Peyer's patch (tissue), 4 donors: ENCODE data around the gene MARK4. TPM values are rescaled to one million over a fixed set of nuclear protein-coding genes. Genes with fewer than 3 reads are reported as not detected.
"Not testable (repeated sequence)": the region's sequence is repeated elsewhere in the genome, so short reads cannot be mapped to it uniquely, and the experiment has no call there.

Source experiments
- DNase-seq, 3 donors: peaks; one replicate each; pipeline ENCODE4 v3.0.0-alpha.2; 2017 to 2019
- H3K27ac ChIP-seq, 4 donors: fragments of 200-600 bp; sonication (generic); one replicate each; pipeline ENCODE4 v1.5.1; 2016 to 2019
- H3K27me3 ChIP-seq, 2 donors: fragments of 200-600 bp; sonication (generic); one replicate each; pipeline ENCODE4 v1.5.1; 2019
- H3K36me3 ChIP-seq, 3 donors: fragments of 200-600 bp; sonication (generic); one replicate each; pipeline ENCODE4 v1.5.1; 2016 to 2019
- H3K4me1 ChIP-seq, 4 donors: fragments of 200-600 bp; sonication (generic); one replicate each; pipeline ENCODE4 v1.5.1; 2016 to 2019
- H3K4me3 ChIP-seq, 4 donors: fragments of 200-600 bp; sonication (generic); 1 replicate in 3 of 4; 2 replicates in 1 of 4; pipeline ENCODE4 v1.5.1; 2016 to 2019; ENCODE audit warnings: mild to moderate bottlenecking in 1 of 4
- H3K9me3 ChIP-seq, 4 donors: fragments of 200-600 bp; sonication (generic); one replicate each; pipeline ENCODE4 v1.5.1; 2016 to 2019; ENCODE audit warnings: mild to moderate bottlenecking in 1 of 4
- POLR2A ChIP-seq, 2 donors: fragments of 450-650 bp; IDR thresholded peaks; one replicate each; pipeline ENCODE4 v1.5.1; 2017; ENCODE audit warnings: antibody characterized with exemption in 2 of 2, mild to moderate bottlenecking in 2 of 2, moderate library complexity in 2 of 2
- total RNA-seq, 4 donors: library from RNA; depleted of rRNA; stranded (reverse); fragments of >200 nt; gene quantifications; one replicate each; pipeline ENCODE4 v1.1.0, GENCODE V29; 2016
- TF ChIP-seq, protein P1 (sequence below), 6 experiments: fragments of 450-650 bp in 4 of 6; fragments of 200-600 bp in 2 of 6; sonication (generic) in 1 of 6; IDR thresholded peaks; one replicate each; pipeline ENCODE4 v1.5.1; 2017 to 2019; ENCODE audit warnings: antibody characterized with exemption in 6 of 6, mild to moderate bottlenecking in 3 of 6, moderate library complexity in 1 of 6

MARK4 gene
- total RNA-seq, 4 donors from 2014 or later: 8.1 to 63.5 (median 23.4) TPM

GRCh38 chr19:45327404-45328143 is 76.5 kb downstream of the MARK4 start:
- peaks cover 0 to 6% (median 0%) of the 10 kb centered on the region in 4 donors for H3K4me1 ChIP-seq
- no peak overlapping the region for H3K4me3 ChIP-seq
- no peak for DNase-seq
- H3K27ac ChIP-seq: no peak overlapping the region
- H3K9me3 ChIP-seq: no peaks in the 10 kb centered on the region
- TF ChIP-seq, protein P1, sequence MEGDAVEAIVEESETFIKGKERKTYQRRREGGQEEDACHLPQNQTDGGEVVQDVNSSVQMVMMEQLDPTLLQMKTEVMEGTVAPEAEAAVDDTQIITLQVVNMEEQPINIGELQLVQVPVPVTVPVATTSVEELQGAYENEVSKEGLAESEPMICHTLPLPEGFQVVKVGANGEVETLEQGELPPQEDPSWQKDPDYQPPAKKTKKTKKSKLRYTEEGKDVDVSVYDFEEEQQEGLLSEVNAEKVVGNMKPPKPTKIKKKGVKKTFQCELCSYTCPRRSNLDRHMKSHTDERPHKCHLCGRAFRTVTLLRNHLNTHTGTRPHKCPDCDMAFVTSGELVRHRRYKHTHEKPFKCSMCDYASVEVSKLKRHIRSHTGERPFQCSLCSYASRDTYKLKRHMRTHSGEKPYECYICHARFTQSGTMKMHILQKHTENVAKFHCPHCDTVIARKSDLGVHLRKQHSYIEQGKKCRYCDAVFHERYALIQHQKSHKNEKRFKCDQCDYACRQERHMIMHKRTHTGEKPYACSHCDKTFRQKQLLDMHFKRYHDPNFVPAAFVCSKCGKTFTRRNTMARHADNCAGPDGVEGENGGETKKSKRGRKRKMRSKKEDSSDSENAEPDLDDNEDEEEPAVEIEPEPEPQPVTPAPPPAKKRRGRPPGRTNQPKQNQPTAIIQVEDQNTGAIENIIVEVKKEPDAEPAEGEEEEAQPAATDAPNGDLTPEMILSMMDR (IDR thresholded peaks at IDR 0.05): no peak
- TF ChIP-seq POLR2A (IDR thresholded peaks at IDR 0.05): no peak
- H3K36me3 ChIP-seq: no peaks in the 10 kb centered on the region
- peaks cover 0 to 7% of the 10 kb centered on the region in 2 donors for H3K27me3 ChIP-seq

DNA sequence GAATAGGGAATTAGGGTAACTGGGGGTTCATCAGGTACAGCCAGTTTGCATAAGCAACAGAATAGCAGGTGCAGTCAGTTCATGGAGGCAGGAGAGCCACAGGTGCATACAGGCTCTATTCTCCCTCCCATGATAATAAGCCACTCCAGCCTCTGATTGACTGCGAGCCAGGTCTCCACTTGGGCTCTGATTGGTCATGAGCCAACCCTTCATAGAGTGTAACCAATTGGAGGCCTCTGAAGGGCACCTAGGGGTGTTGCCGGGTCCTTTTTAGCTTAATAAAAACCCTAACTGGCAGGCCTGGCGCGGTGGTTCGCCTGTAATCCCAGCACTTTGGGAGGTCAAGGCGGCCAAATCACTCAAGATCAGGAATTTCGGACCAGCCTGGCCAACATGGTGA is 80.3 kb downstream of the MARK4 start:
- Histone ChIP-seq H3K27ac (no peak overlapping the region), H3K4me3 (no peak overlapping the region), H3K4me1 (no peaks in the 10 kb centered on the region), H3K9me3 (no peaks in the 10 kb centered on the region), H3K36me3 (no peaks in the 10 kb centered on the region), H3K27me3 (no peaks in the 10 kb centered on the region)
- no peak for DNase-seq
- TF ChIP-seq POLR2A (IDR thresholded peaks at IDR 0.05): no peak
- TF ChIP-seq, protein P1 (IDR thresholded peaks at IDR 0.05): no peak

- H3K27ac ChIP-seq: no peak overlapping the region
- H3K4me1 ChIP-seq: no peaks in the 10 kb centered on the region
- TF ChIP-seq, protein P1 (IDR thresholded peaks at IDR 0.05): no peak
- no peak for TF ChIP-seq POLR2A (IDR thresholded peaks at IDR 0.05)
- H3K4me3 ChIP-seq: no peak overlapping the region
- no peaks in the 10 kb centered on the region for H3K9me3 ChIP-seq
- H3K27me3 ChIP-seq: no peaks in the 10 kb centered on the region
- no peaks in the 10 kb centered on the region for H3K36me3 ChIP-seq
- DNase-seq: no peak
These were observed 82.7 kb downstream of the MARK4 start for GRCh38 chr19:45333609-45334303.

- not testable (repeated sequence) for H3K27me3 ChIP-seq, H3K4me3 ChIP-seq, H3K36me3 ChIP-seq, H3K4me1 ChIP-seq, H3K9me3 ChIP-seq, DNase-seq, H3K27ac ChIP-seq
These were observed 83.8 kb downstream of the MARK4 start for GRCh38 chr19:45334881-45335280.

DNA sequence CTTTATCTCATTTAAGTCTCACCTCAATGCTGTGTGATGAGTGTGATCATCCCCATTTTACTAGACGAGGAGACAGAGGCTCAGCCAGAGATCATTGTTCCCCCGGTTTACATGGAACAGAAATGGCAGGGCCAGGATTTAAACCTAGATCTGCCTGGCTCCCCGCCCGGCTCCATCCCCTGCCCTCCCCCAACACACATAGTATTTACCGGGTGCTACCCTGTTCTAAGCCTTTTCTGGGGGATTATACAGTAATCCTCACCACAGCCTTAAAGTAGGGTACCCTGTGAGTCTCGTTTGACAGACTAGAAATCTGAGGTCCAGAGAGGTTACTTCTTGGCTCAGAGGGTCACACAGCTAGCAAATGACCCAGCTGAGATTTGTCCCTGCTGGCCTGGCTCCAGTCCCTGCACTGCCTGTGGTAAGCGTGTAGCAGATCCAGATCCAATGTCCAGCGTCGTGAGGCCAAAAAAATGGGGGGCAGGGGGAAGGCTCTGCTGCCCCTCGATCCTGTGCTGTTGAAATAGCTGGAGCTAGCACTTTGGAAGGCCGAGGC is 85.7 kb downstream of the MARK4 start:
- H3K27ac ChIP-seq: no peak overlapping the region
- TF ChIP-seq, protein P1 (IDR thresholded peaks at IDR 0.05): no peak
- no peak for TF ChIP-seq POLR2A (IDR thresholded peaks at IDR 0.05)
- H3K27me3 ChIP-seq: peaks cover 3 to 7% of the 10 kb centered on the region in 2 donors
- H3K36me3 ChIP-seq: no peaks in the 10 kb centered on the region
- H3K9me3 ChIP-seq: no peaks in the 10 kb centered on the region
- DNase-seq: no peak
- H3K4me3 ChIP-seq: no peak overlapping the region
- H3K4me1 ChIP-seq: peaks cover 0 to 9% (median 4%) of the 10 kb centered on the region in 4 donors

DNA sequence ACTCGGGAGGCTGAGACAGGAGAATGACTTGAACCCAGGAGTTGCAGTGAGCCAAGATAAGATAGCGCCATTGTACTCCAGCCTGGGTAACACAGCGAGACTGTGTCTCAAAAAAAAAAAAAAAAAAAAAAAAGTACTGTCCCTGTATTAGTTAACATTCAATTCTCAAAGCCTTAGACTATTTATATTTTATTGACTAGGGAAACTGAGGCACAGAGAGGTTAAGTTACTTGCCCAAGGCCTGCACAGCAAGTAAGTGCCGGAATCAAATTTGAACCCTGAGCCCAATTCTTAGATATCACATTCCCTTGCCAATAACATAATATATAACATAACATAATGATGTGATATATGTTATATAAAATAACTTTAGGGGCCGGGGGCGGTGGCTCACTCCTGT is 88.6 kb downstream of the MARK4 start:
- H3K4me1 ChIP-seq: peaks cover 0 to 9% (median 4%) of the 10 kb centered on the region in 4 donors
- no peaks in the 10 kb centered on the region for H3K36me3 ChIP-seq
- no peak overlapping the region for H3K4me3 ChIP-seq
- TF ChIP-seq POLR2A (IDR thresholded peaks at IDR 0.05): no peak
- TF ChIP-seq, protein P1 (IDR thresholded peaks at IDR 0.05): no peak
- H3K27ac ChIP-seq: no peak overlapping the region
- DNase-seq: no peak
- H3K27me3 ChIP-seq: peaks cover 3 to 7% of the 10 kb centered on the region in 2 donors
- H3K9me3 ChIP-seq: no peaks in the 10 kb centered on the region
